PC-9 (cell line): ENCODE results near the gene SNAPC4. TPM values are rescaled to one million over a fixed set of nuclear protein-coding genes. Genes with fewer than 3 reads are reported as not detected.
"Not testable (repeated sequence)": the region's sequence is repeated elsewhere in the genome, so short reads cannot be mapped to it uniquely, and the experiment has no call there.

Experiments used
- BruUV-seq: library from RNA; stranded (reverse); fragments of 400-500 nt; replicated peaks from 2 replicates; lab custom pipeline; 2021; lab: Mats Ljungman, UMichigan
- CTCF ChIA-PET: fragments of 300-600 bp; sonication (Branson Sonifier 250); formaldehyde crosslinking; loops from one replicate; lab custom pipeline; 2022; ENCODE audit warnings: antibody characterized with exemption; lab: Charles Lee
- POLR2A ChIA-PET: fragments of 300-600 bp; sonication (Branson Sonifier 250); formaldehyde crosslinking; loops from one replicate; lab custom pipeline; 2022; ENCODE audit warnings: antibody characterized with exemption; ENCODE audit not compliant: unreplicated experiment; lab: Charles Lee
- DNase-seq, 2 experiments: peaks; one replicate each; pipeline versions ENCODE4 v3.0.0 to v3.0.0-alpha.2; 2015 to 2022; ENCODE audit warnings: mixed read lengths in 1 of 2
- H2AFZ ChIP-seq: fragments of 200-600 bp; sonication (generic); 2 replicates; pipeline ENCODE4 v1.8.1; 2017; ENCODE audit warnings: antibody characterized with exemption
- H3F3A ChIP-seq: fragments of 200-600 bp; sonication (generic); 2 replicates; pipeline ENCODE4 v1.8.1; 2017; ENCODE audit warnings: antibody characterized with exemption, mild to moderate bottlenecking, low read depth; ENCODE audit not compliant: insufficient read depth
- H3K27ac ChIP-seq: fragments of 200-600 bp; sonication (generic); 2 replicates; pipeline ENCODE4 v1.6.1; 2016; ENCODE audit warnings: mixed run types
- H3K27me3 ChIP-seq: fragments of 200-600 bp; sonication (generic); 2 replicates; pipeline ENCODE4 v1.6.1; 2016; ENCODE audit warnings: low read depth, mixed run types; ENCODE audit not compliant: insufficient read depth
- H3K36me3 ChIP-seq: fragments of 200-600 bp; sonication (generic); 2 replicates; pipeline ENCODE4 v1.6.1; 2016; ENCODE audit warnings: low read depth, mixed run types
- H3K4me1 ChIP-seq: fragments of 200-600 bp; sonication (generic); replicated peaks from 2 replicates; pipeline ENCODE4 v1.6.1; 2016; ENCODE audit warnings: mixed run types; ENCODE audit not compliant: insufficient read depth
- H3K4me2 ChIP-seq: fragments of 200-600 bp; sonication (generic); 2 replicates; pipeline ENCODE4 v1.6.1; 2017; ENCODE audit warnings: mixed run types
- H3K4me3 ChIP-seq: fragments of 200-600 bp; sonication (generic); 2 replicates; pipeline ENCODE4 v1.6.1; 2016; ENCODE audit warnings: mixed run types
- H3K79me2 ChIP-seq: fragments of 200-600 bp; sonication (generic); 2 replicates; pipeline ENCODE4 v1.6.1; 2017; ENCODE audit warnings: low read depth, mixed run types
- H3K9me2 ChIP-seq: fragments of 200-600 bp; sonication (generic); 2 replicates; pipeline ENCODE4 v1.8.1; 2017; ENCODE audit warnings: mild to moderate bottlenecking; ENCODE audit not compliant: insufficient read depth
- H3K9me3 ChIP-seq: fragments of 200-600 bp; sonication (generic); 2 replicates; pipeline ENCODE4 v1.8.1; 2016; ENCODE audit warnings: low read depth; ENCODE audit not compliant: insufficient read depth
- H4K20me1 ChIP-seq: fragments of 200-600 bp; sonication (generic); 2 replicates; pipeline ENCODE4 v1.8.1; 2017; ENCODE audit not compliant: insufficient read depth
- EZH2 ChIP-seq: fragments of 200-600 bp; sonication (generic); IDR thresholded peaks from 2 replicates; pipeline ENCODE4 v1.8.0; 2017; ENCODE audit warnings: antibody characterized with exemption, low read depth
- intact Hi-C: fragments of 100-400 bp; cut with micrococcal nuclease; formaldehyde crosslinking; loops from one replicate; pipeline ENCODE4 v1.10.0; 2022; ENCODE audit not compliant: unreplicated experiment
- total RNA-seq: library from RNA; stranded (reverse); gene quantifications from 2 replicates; pipeline ENCODE4 v1.2.3, GENCODE V29; 2021
- TF ChIP-seq, protein P1 (sequence below): fragments of 200-600 bp; sonication (generic); conservative IDR thresholded peaks from 2 replicates; pipeline ENCODE4 v1.6.1; 2017; ENCODE audit warnings: mixed run types, antibody characterized with exemption, mild to moderate bottlenecking, moderate library complexity

SNAPC4 gene
- total RNA-seq, 1 experiment from 2014 or later = 14.4 TPM

DNA sequence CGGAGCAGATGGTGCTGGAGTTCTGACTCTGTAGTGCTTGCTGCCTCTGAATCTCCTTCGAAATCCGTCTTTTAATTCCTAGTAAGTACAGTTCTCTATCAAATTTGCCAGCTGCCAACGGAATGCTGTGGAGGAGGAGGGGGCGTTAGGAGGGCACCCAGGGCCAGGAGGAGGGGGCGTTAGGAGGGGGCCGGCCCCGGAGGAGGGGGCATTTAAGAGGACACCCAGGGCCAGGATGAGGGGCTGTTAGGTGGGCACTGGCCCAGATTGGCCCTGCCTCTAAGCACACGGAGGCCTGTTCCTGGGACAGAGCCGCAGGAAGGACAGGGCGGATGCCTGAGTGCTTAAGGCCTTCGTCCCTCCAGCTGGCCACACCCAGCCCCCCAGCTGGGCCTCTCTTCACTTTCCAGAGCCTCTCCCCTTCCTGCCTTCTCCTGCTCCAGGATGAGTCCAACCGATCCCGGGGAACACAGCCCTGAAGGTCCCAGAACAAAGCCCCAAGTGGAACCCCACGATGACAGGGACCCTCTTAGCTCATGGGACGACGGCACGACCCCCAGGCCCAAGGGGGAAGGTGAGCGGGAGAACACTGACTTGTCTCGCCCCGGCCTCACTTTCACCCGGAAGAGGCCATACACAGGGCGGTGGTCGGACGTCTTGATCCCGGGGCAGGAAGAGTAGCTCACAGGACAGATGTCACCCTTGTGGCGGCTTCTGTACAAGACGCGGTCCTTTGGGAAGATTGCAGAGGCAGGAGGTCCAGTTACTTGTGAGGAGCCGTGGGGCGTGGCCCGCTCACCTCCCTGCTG lies 29.9 kb upstream of the SNAPC4 start:
- intact Hi-C loops = no loop called here
- Histone ChIP-seq H3K27me3 (no peaks in the 10 kb centered on the region), H3K9me2 (no peaks in the 10 kb centered on the region), H3K79me2 (no peaks in the 10 kb centered on the region), H4K20me1 (peaks cover 7% of the 10 kb centered on the region; the same call in 1 of the 2 replicates), H2AFZ (no peak overlapping the region), H3K27ac (no peak overlapping the region), H3K4me2 (no peak overlapping the region), H3K36me3 (no peaks in the 10 kb centered on the region), H3K4me1 (no peaks in the 10 kb centered on the region), H3K9me3 (no peaks in the 10 kb centered on the region), H3K4me3 (no peak overlapping the region), H3F3A (peaks cover 28% of the 10 kb centered on the region; the same call in 1 of the 2 replicates)
- TF ChIP-seq EZH2 = no peak
- TF ChIP-seq, protein P1, sequence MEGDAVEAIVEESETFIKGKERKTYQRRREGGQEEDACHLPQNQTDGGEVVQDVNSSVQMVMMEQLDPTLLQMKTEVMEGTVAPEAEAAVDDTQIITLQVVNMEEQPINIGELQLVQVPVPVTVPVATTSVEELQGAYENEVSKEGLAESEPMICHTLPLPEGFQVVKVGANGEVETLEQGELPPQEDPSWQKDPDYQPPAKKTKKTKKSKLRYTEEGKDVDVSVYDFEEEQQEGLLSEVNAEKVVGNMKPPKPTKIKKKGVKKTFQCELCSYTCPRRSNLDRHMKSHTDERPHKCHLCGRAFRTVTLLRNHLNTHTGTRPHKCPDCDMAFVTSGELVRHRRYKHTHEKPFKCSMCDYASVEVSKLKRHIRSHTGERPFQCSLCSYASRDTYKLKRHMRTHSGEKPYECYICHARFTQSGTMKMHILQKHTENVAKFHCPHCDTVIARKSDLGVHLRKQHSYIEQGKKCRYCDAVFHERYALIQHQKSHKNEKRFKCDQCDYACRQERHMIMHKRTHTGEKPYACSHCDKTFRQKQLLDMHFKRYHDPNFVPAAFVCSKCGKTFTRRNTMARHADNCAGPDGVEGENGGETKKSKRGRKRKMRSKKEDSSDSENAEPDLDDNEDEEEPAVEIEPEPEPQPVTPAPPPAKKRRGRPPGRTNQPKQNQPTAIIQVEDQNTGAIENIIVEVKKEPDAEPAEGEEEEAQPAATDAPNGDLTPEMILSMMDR = no peak
- no peak for DNase-seq
- no TSS peak for BruUV-seq
- ChIA-PET CTCF (no interaction called here), POLR2A (no interaction called here)

GRCh38 chr9:136429075-136429628 lies 29.2 kb upstream of the SNAPC4 start:
- no peaks in the 10 kb centered on the region for H3K79me2 ChIP-seq
- intact Hi-C loops = no loop called here
- H3K27me3 ChIP-seq = no peaks in the 10 kb centered on the region
- TF ChIP-seq, protein P1 = no peak
- TF ChIP-seq EZH2 = no peak
- CTCF ChIA-PET = no interaction called here
- peaks cover 7% of the 10 kb centered on the region; the same call in 1 of the 2 replicates for H4K20me1 ChIP-seq
- H3K9me2 ChIP-seq = no peaks in the 10 kb centered on the region
- POLR2A ChIA-PET = no interaction called here
- H2AFZ ChIP-seq = no peak overlapping the region
- H3K4me1 ChIP-seq = no peaks in the 10 kb centered on the region
- no peak for DNase-seq
- no peak overlapping the region for H3K27ac ChIP-seq
- H3K36me3 ChIP-seq = no peaks in the 10 kb centered on the region
- H3K4me3 ChIP-seq = no peak overlapping the region
- no peaks in the 10 kb centered on the region for H3K9me3 ChIP-seq
- no peak overlapping the region for H3K4me2 ChIP-seq
- H3F3A ChIP-seq = peaks cover 33% of the 10 kb centered on the region; the same call in 1 of the 2 replicates
- TSS peak; percentile 33 for BruUV-seq

DNA sequence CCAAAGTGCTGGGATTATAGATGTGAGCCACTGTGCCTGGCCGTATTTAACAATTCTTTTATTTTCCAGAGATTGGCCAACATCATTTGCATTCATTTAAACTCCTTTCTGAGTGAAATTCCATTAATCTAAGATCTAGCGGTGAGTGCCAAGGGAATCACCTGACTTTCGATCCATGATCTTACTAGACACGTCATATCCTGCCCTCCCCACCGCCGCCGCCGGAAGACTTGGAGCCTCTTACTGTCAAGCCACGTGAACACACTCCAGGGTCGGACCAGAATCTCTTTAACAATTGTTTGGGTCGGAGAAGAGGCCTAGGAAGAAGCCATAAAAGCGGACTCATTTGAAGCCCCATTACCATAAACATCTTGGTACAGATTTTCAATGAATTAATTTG lies 26.8 kb upstream of the SNAPC4 start:
- Histone ChIP-seq H4K20me1 (peaks cover 8% of the 10 kb centered on the region; the same call in 1 of the 2 replicates), H3K4me1 (no peaks in the 10 kb centered on the region), H3K4me2 (no peak overlapping the region), H3K9me2 (no peaks in the 10 kb centered on the region), H3K79me2 (no peaks in the 10 kb centered on the region), H3F3A (peaks cover 33% of the 10 kb centered on the region; the same call in 1 of the 2 replicates), H3K4me3 (no peak overlapping the region), H3K9me3 (no peaks in the 10 kb centered on the region), H2AFZ (no peak overlapping the region), H3K36me3 (no peaks in the 10 kb centered on the region), H3K27me3 (no peaks in the 10 kb centered on the region), H3K27ac (no peak overlapping the region)
- ChIA-PET POLR2A (no interaction called here), CTCF (no interaction called here)
- BruUV-seq = no TSS peak
- TF ChIP-seq EZH2 = no peak
- TF ChIP-seq, protein P1 = no peak
- intact Hi-C loops = no loop called here
- DNase-seq = no peak

GRCh38 chr9:136425367-136425766 lies 25.4 kb upstream of the SNAPC4 start:
- intact Hi-C loops, H3K9me3 ChIP-seq, H3K36me3 ChIP-seq, H4K20me1 ChIP-seq, H2AFZ ChIP-seq, BruUV-seq, H3K9me2 ChIP-seq, H3K4me1 ChIP-seq, H3K4me2 ChIP-seq, H3K27me3 ChIP-seq, H3K4me3 ChIP-seq, H3K27ac ChIP-seq, H3K79me2 ChIP-seq, DNase-seq: not testable (repeated sequence)
- CTCF ChIA-PET = interaction anchor here (0.6 kb wide), 2 partner anchors 63 to 220 kb away, joined by 3 read pairs; no protein-coding TSS in a partner anchor
- POLR2A ChIA-PET = interaction anchor here (0.6 to 0.7 kb wide), 3 partner anchors 9 to 365 kb away, joined by 3 to 10 read pairs (median 5); no protein-coding TSS in a partner anchor
- H3F3A ChIP-seq = peaks cover 33% of the 10 kb centered on the region; the same call in 1 of the 2 replicates
